Mammary epithelial cell (primary cell): ENCODE results near the gene USP22.

Experiments
- CTCF ChIP-seq, 2 donors: IDR thresholded peaks in 1 of 2; conservative IDR thresholded peaks in 1 of 2; 2 replicates each; pipeline ENCODE4 v1.5.1; 2011 to 2012; ENCODE audit warnings: inconsistent platforms in 2 of 2, low read length in 2 of 2, mild to moderate bottlenecking in 2 of 2, control low read depth in 1 of 2, low read depth in 1 of 2; ENCODE audit not compliant: insufficient read depth in 1 of 2; ENCODE audit errors: extremely low read depth in 1 of 2
- EZH2 ChIP-seq: IDR thresholded peaks from 2 replicates; pipeline ENCODE4 v1.6.1; 2012; ENCODE audit warnings: low read length, inconsistent platforms, borderline replicate concordance

- TF ChIP-seq CTCF (conservative IDR thresholded peaks at IDR 0.05 in 1 of 2, IDR thresholded peaks at IDR 0.05 in 1 of 2; ENCODE audit: extremely low read depth in 1 of 2, insufficient read depth in 1 of 2, low read depth in 1 of 2, low read length in 2 of 2), result no peak
- TF ChIP-seq EZH2, result no peak
These were observed 42.8 kb downstream of the USP22 start for GRCh38 chr17:20999841-21000532.
